Loucy (cell line): Measurements from ENCODE around the gene CLDN18.

Experiments
- CTCF ChIP-seq: fragments of 200-600 bp; sonication (generic); conservative IDR thresholded peaks from 2 replicates; pipeline ENCODE4 v1.5.1; 2014; ENCODE audit warnings: mild to moderate bottlenecking, antibody characterized with exemption, low read length
- EZH2phosphoT487 ChIP-seq: fragments of 200-600 bp; IDR thresholded peaks from 2 replicates; pipeline ENCODE4 v1.6.1; 2018; ENCODE audit warnings: antibody characterized with exemption, mild to moderate bottlenecking, moderate library complexity, borderline replicate concordance

GRCh38 chr3:137972396-137972795 is 37.6 kb upstream of the CLDN18 start:
- TF ChIP-seq CTCF (no peak), EZH2phosphoT487 (no peak)
